ENCODE measurements around the gene AREL1.

AREL1 gene

DNA sequence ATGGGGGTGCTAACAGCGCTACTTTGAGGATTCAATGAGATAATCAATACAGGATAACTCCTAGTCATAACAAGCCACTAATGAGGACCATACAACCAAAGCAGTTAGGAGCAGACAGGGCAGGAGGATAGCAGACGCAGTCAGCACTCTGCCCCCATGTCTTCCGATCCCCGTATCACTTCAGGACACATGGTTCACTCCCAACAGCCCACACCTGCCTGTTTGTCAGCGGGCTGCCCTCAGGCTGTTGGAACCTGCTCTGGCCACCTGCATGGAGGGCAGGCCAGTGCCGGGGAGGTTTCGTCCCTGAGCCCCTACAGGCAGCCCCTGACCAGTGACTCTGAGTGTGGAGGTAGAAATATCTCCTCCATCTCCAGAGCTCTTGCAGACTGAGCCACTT lies 63.7 kb downstream of the AREL1 start:
- no peak for TF ChIP-seq JUND (IDR thresholded peaks at IDR 0.05; ENCODE audit: low read depth)
- in situ Hi-C loops (cut with HindIII; ENCODE audit: low pct_unique_long_range_greater_than_20kb, low sequenced_read_pairs) = no loop called here
- DNase-seq (ENCODE audit: low read depth in 1 of 2, low spot score in 1 of 2) = no peak

DNA sequence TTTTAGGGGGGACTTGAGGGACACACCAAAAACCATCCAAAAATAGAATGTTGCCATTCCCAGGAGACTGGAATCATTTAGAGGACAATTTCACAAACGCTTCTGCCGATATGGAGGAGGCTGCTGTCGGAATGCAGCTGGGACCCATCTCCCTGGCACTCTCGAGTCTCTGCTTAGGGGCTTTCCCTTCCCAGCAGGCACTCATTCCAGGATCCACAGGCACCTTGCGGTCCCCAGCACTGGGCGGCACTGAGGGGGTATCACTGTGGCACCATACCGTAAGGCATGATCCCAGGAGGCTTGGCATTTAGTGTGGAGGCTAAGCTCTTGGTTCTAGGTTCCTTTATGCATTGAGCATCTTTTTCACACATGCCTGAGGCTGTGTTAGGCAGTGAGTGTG lies 64.3 kb downstream of the AREL1 start:
- in situ Hi-C loops (cut with HindIII; ENCODE audit: low pct_unique_long_range_greater_than_20kb, low sequenced_read_pairs) = no loop called here
- DNase-seq (ENCODE audit: low read depth in 1 of 2, low spot score in 1 of 2) = no peak
- TF ChIP-seq JUND (IDR thresholded peaks at IDR 0.05; ENCODE audit: low read depth) = no peak

DNA sequence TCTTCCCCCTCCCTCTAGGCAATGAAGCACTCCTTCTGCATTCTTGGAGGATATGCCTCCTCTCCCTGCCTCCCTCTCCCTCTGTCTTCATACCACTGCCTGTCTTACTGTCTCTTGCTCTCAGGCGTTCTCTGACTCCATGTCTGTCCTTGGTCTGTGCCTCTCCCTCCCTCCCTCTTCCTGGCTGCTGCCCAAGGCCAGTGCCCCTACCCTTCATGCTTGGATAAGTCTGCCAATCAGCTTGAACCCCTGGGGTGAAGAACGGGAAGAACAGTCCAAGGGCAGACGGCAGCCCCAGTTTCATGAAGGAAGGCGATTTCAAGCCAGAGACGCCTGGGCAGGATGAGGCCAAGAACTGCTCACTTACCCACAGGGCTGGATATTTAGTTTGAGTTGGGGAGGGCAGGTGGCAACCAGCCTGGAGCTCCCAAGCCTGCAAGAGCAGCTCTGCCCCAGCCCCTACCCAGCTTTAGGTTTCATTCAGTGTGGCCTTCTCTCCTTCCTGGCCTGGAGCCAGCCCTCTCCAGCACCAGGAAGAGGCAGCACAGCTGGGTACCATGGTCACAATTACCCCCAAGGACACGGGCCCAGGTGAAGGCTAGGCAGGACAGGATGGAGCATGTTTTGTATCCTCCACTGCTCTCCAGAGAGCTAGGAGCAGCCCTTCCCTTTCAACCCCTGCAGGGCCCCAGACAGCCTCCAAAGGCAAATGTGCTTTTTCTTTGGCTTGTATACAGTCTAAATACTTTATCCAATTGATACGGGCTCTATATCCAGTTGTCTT lies 65.0 kb downstream of the AREL1 start:
- TF ChIP-seq JUND (IDR thresholded peaks at IDR 0.05; ENCODE audit: low read depth) = no peak
- in situ Hi-C loops (cut with HindIII; ENCODE audit: low pct_unique_long_range_greater_than_20kb, low sequenced_read_pairs) = no loop called here
- peak in 1 of 2 experiments; percentile 35 for DNase-seq (ENCODE audit: low read depth in 1 of 2, low spot score in 1 of 2)

DNA sequence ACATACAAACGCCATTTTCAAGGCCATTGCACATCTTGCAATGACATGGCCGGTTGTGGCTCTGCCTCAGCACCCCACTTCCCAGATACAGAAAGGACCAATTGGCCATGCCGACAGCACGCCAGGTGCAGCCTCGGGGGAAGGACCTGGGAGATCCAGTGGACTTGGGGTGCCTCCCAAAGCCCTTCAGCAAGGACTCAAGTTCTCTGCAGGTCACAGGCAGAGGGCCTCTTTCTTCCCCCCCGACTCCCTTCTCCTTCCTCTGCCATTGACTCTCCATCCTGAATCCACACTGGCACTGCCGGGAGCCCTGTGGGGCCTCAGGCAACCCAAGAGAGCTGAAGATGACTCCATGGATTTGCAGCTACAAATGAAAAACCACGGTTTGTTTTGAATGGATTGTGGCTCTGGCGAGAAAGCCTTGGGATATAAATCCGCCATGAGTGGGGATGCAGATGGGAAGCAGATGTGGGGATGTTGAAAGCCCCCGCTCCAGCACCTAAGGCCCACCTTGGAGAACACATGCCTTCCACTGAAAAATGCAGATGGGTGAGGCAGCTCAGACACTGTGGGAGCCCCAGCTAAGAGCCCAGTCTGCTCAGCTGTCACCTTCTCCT lies 65.7 kb downstream of the AREL1 start:
- no peak for DNase-seq (ENCODE audit: low read depth in 1 of 2, low spot score in 1 of 2)
- in situ Hi-C loops (cut with HindIII; ENCODE audit: low pct_unique_long_range_greater_than_20kb, low sequenced_read_pairs) = no loop called here
- no peak for TF ChIP-seq JUND (IDR thresholded peaks at IDR 0.05; ENCODE audit: low read depth)

DNA sequence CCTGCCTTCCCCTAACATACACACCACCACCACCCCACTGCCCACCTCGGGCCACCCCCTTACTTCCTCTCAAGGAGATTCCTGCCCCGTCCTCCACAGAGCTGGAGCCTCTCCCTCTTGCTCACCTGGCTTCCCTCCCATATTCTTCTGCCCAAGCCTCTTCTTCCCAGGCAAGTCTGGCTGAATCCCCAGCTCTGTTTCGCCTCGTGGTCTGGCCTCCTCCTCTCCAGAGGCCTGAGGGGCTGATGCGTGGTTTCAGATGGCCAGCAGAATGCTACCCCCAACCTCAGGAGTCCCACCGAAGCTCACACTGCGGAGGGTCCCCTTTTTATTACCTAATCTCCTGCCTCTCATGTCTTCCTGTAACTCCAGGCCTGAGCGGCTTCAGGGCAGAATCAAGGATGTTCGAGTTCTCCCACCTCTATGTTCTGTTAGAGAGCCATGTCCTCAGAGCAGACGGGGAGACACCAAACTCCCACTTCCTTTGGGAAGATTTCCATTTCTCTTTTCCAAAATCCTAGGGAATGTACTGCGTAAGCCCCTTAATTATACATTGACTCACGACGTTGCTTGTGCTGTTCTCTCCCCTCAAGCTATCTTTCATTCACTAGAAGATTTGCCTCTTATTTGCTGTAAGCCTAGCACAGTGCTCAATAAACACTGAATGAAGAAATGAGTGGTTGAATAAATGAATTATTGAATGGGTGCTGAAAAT lies 67.0 kb downstream of the AREL1 start:
- TF ChIP-seq JUND (IDR thresholded peaks at IDR 0.05; ENCODE audit: low read depth) = no peak
- DNase-seq (ENCODE audit: low read depth in 1 of 2, low spot score in 1 of 2) = no peak
- in situ Hi-C loops (cut with HindIII; ENCODE audit: low pct_unique_long_range_greater_than_20kb, low sequenced_read_pairs) = no loop called here

DNA sequence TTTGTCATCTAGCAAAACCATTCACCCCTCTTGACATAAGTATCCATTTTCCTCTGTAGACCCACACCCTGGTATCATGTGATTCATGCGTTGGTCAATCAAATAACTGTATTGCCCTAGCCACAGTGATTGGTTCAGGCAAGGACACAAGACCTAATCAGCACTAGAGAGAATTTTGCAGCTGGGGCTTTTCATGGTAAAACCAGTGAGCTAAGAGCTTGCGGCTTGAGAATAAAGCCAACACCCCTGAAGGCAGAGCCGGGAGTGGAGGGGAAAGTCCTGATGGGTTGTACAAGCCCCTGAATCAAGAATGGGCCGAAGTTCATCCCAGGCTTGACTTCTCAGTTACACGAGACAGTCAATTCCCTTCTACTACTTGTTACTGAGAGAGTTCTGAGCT lies 67.6 kb downstream of the AREL1 start:
- in situ Hi-C loops (cut with HindIII; ENCODE audit: low pct_unique_long_range_greater_than_20kb, low sequenced_read_pairs) = no loop called here
- TF ChIP-seq JUND (IDR thresholded peaks at IDR 0.05; ENCODE audit: low read depth) = no peak
- DNase-seq (ENCODE audit: low read depth in 1 of 2, low spot score in 1 of 2) = no peak

DNA sequence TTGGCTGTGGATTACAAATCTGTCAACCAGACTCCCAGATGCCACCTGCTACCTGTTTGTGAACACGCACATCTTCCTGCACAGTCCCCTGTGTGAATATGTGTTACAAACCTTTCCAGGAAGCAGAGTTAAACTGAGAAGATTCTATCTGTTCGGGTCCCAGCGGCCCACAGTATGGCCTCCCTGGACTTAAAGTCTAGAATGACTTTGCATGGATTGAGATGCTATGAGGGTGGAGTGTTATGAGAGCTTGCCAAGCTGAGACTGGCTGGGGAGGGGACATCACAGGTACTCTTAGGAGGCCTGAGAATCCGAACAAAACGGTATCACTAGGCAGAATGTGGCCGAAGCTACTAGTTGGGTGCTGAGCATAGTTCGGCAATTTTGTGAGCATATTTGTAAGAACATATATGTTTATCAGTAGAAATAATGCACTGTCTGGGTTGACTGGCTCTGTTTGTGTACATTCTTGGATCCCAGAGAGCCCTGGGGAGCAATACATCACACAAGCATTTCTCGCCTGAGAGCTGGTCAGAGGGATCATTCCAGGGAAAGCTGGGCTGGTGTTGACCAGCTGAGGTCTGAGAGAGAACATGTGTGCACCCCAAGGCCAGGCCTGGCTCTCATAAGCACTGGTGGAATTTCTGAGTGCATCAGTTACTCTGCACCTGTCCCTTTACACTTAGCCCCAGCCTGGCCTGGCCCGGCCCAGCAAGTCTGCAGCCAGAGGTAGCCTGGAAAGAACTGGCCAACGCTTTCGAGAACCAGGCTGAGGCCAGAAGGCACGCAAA lies 71.1 kb downstream of the AREL1 start:
- in situ Hi-C loops (cut with HindIII; ENCODE audit: low pct_unique_long_range_greater_than_20kb, low sequenced_read_pairs) = no loop called here
- no peak for DNase-seq (ENCODE audit: low read depth in 1 of 2, low spot score in 1 of 2)
- no peak for TF ChIP-seq JUND (IDR thresholded peaks at IDR 0.05; ENCODE audit: low read depth)

DNA sequence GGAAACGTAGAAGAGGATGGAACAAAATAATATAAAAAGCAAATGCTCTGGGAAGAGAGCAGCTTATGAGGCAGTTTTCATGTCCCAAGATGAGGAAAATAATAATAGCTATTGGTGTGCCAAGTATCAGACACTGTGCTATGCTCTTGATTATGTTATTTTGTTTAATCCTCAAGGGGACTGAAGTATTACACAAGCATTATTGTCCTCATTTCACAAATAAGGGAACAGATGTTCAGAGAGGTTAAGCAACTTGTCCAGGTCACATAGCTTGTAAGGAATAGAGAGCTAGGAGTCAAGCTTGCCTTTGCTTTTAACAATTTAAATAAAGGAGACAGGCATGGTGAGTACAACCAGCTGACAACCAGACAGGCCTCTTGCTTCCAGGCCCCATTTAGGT lies 73.9 kb downstream of the AREL1 start:
- no peak for TF ChIP-seq JUND (IDR thresholded peaks at IDR 0.05; ENCODE audit: low read depth)
- in situ Hi-C loops (cut with HindIII; ENCODE audit: low pct_unique_long_range_greater_than_20kb, low sequenced_read_pairs) = no loop called here
- no peak for DNase-seq (ENCODE audit: low read depth in 1 of 2, low spot score in 1 of 2)

DNA sequence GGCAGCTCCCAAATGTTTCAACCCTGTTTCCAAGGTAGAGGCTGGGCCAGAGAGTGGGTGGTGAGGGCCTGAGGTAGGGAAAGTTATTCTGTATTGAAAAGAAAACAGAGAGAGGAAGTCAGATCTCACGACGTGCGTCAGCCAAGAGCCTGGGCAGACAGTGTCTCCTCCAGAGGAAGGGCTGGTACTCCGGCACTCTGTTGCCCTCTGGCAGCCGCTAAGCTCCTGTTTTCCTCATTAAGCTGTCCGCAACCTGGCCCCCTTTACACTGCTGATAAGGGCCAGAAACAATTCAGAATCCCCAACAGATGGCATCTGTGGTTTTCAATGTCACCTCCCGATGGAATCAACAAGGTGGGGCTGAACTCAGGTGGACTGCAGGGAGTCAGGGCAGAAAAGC lies 74.8 kb downstream of the AREL1 start:
- no peak for TF ChIP-seq JUND (IDR thresholded peaks at IDR 0.05; ENCODE audit: low read depth)
- no peak for DNase-seq (ENCODE audit: low read depth in 1 of 2, low spot score in 1 of 2)
- in situ Hi-C loops (cut with HindIII; ENCODE audit: low pct_unique_long_range_greater_than_20kb, low sequenced_read_pairs) = no loop called here

DNA sequence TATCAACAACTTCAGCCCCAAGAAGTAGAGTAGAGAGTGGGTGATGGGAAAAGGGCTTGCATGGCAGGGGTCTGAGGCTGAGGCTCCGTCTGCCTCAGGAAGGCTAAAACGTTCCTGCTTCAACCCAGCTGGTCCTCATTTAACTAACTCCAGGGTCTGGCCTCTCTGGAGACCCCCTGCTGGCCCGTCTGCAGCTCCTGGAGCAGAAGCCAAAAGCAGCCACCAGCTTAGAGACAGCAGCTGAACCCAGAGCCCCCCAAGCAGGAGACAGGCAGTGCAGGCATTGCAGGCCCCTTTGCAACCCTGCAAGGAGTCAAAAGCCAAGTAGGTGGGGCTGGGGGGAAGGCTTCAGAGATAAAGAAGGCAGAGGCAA lies 75.7 kb downstream of the AREL1 start:
- in situ Hi-C loops (cut with HindIII; ENCODE audit: low pct_unique_long_range_greater_than_20kb, low sequenced_read_pairs) = no loop called here
- no peak for TF ChIP-seq JUND (IDR thresholded peaks at IDR 0.05; ENCODE audit: low read depth)
- no peak for DNase-seq (ENCODE audit: low read depth in 1 of 2, low spot score in 1 of 2)

DNA sequence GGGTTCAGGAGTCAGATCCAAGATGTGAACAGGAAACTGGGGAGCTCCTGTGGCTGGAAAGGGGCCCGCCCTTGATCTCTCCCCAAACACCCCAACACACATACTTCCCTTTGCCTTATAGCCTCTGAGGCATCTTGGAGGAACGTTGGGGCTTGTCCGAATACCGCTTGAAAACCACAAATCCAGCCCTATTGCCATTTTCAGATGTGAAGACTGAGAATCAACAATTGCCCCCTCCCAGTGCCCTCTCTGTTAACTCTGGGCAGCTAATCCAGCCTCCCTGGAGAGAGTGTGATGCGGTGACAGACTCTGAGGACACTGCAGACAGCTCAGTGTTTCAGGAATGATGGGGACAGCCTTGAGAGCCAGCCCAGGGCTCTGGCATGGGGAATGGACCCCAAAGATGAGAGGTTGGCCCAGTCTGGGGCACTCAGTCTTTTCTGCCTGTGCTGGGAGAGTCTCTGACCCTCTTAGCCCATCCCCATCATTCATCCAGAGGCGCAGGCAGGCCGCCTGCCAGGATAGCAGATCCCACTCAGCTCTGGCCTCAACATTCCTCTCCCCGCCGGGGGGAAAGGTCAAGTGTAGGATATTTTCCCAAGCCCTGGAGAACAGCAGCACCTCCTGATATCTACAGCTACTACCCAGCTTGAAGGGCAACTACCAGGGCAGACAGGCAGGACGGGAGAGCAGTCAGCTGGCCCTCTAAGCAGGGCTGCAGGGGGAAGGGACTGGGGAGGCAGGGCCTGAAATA lies 76.3 kb downstream of the AREL1 start:
- no peak for TF ChIP-seq JUND (IDR thresholded peaks at IDR 0.05; ENCODE audit: low read depth)
- no peak for DNase-seq (ENCODE audit: low read depth in 1 of 2, low spot score in 1 of 2)
- in situ Hi-C loops (cut with HindIII; ENCODE audit: low pct_unique_long_range_greater_than_20kb, low sequenced_read_pairs) = no loop called here

DNA sequence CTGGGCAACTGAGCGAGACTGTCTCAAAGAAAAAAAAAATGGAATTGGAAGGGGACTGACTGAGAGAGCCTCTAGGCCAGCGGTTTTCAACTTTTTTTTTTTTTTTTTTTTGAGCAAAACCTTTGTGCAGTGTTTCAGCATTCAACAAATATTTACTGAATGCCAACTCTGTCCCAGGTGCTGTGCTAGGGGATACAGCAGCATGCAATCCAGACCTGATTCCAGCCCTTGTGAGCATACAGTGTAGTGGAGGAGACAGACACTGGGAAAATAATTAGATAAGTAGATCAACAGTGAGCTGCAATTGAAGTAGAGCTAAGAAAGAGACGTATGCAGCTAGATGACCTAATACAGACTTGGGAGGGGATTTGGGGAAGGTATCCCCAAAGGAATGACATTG lies 77.0 kb downstream of the AREL1 start:
- no peak for TF ChIP-seq JUND (IDR thresholded peaks at IDR 0.05; ENCODE audit: low read depth)
- DNase-seq (ENCODE audit: low read depth in 1 of 2, low spot score in 1 of 2) = no peak
- in situ Hi-C loops (cut with HindIII; ENCODE audit: low pct_unique_long_range_greater_than_20kb, low sequenced_read_pairs) = no loop called here
